ENCODE measurements around the gene ATL3. TPM values are rescaled to one million over a fixed set of nuclear protein-coding genes. Genes with fewer than 3 reads are reported as not detected.

The ATL3 gene
- total and polyA plus RNA-seq, 8 donors: 5.7 to 99.3 (median 23.7) TPM

GRCh38 chr11:63616953-63617352 lies 54.2 kb downstream of the ATL3 start:
- Histone ChIP-seq H3K4me3 (no peak overlapping the region), H3K27me3 (no peaks in the 10 kb centered on the region), H3K36me3 (no peaks in the 10 kb centered on the region), H3K4me1 (peaks cover 0 to 32% (median 20%) of the 10 kb centered on the region in 4 donors), H3K9me3 (no peaks in the 10 kb centered on the region), H3K27ac (no peak overlapping the region)
- WGBS, 5 donors: 69 to 86% (median 83%) methylated on average over 2 to 3 of the region's 3 CpGs
- TF ChIP-seq CTCF (IDR thresholded peaks at IDR 0.05) (no peak), EP300 (IDR thresholded peaks at IDR 0.05) (no peak), POLR2AphosphoS5 (IDR thresholded peaks at IDR 0.05) (no peak), POLR2A (IDR thresholded peaks at IDR 0.05) (no peak)
- no peak for DNase-seq
- intact Hi-C loops (cut with DNase I; ENCODE audit: low total_unique reads): no loop called here

- H3K9me3 ChIP-seq: no peaks in the 10 kb centered on the region
- H3K36me3 ChIP-seq: no peaks in the 10 kb centered on the region
- peak; percentile 82 to 85 for DNase-seq
- no peaks in the 10 kb centered on the region for H3K27me3 ChIP-seq
- H3K4me1 ChIP-seq: peaks cover 12 to 46% (median 35%) of the 10 kb centered on the region in 4 donors
- no peak for TF ChIP-seq CTCF (IDR thresholded peaks at IDR 0.05)
- TF ChIP-seq POLR2A (IDR thresholded peaks at IDR 0.05): peak in 1 of 4 donors; percentile 45
- TF ChIP-seq POLR2AphosphoS5 (IDR thresholded peaks at IDR 0.05): peak; percentile 55 to 89 (median 82)
- 0 to 1% (median 0%) methylated on average over 4 to 53 of the region's 53 CpGs for WGBS, 5 donors
- H3K4me3 ChIP-seq: peak within 1 kb of the TSS; percentile 56 to 81 (median 78)
- H3K27ac ChIP-seq: peak within 1 kb of the TSS; percentile 79 to 91 (median 84)
- intact Hi-C loops (cut with DNase I; ENCODE audit: low total_unique reads): no loop called here
Observed at GRCh38 chr11:63614136-63614671, 57.0 kb downstream of the ATL3 start, which contains the start of gene PLAAT3. Gene PLAAT3 (minus strand): TSS chr11:63614433. CDS start chr11:63614014, 419 bp downstream.

GRCh38 chr11:63613517-63614135 lies 57.5 kb downstream of the ATL3 start:
- H3K36me3 ChIP-seq: no peaks in the 10 kb centered on the region
- no peaks in the 10 kb centered on the region for H3K9me3 ChIP-seq
- WGBS, 5 donors: 0 to 2% (median 1%) methylated on average over 23 to 45 of the region's 45 CpGs
- H3K27ac ChIP-seq: peak overlapping the region; percentile 79 to 91 (median 84)
- peaks cover 16 to 51% (median 40%) of the 10 kb centered on the region in 4 donors for H3K4me1 ChIP-seq
- DNase-seq: peak; percentile 44 to 70
- no peaks in the 10 kb centered on the region for H3K27me3 ChIP-seq
- intact Hi-C loops (cut with DNase I; ENCODE audit: low total_unique reads): no loop called here
- H3K4me3 ChIP-seq: peak overlapping the region; percentile 56 to 81 (median 78)
- TF ChIP-seq CTCF (IDR thresholded peaks at IDR 0.05) (no peak), EP300 (IDR thresholded peaks at IDR 0.05) (no peak), POLR2A (IDR thresholded peaks at IDR 0.05) (no peak), POLR2AphosphoS5 (IDR thresholded peaks at IDR 0.05) (no peak)

GRCh38 chr11:63612181-63612580 lies 59.0 kb downstream of the ATL3 start:
- TF ChIP-seq CTCF (IDR thresholded peaks at IDR 0.05) (no peak), POLR2AphosphoS5 (IDR thresholded peaks at IDR 0.05) (no peak), POLR2A (IDR thresholded peaks at IDR 0.05) (no peak), EP300 (IDR thresholded peaks at IDR 0.05) (no peak)
- Histone ChIP-seq H3K27me3 (no peaks in the 10 kb centered on the region), H3K4me3 (no peak overlapping the region), H3K36me3 (no peaks in the 10 kb centered on the region), H3K9me3 (no peaks in the 10 kb centered on the region), H3K27ac (peak overlapping the region in 1 of 5 donors; percentile 8), H3K4me1 (peaks cover 16 to 52% (median 42%) of the 10 kb centered on the region in 4 donors)
- no peak for DNase-seq
- intact Hi-C loops (cut with DNase I; ENCODE audit: low total_unique reads): no loop called here

All from stomach (tissue), 9 donors.